HEK293 (cell line): ENCODE measurements around the gene FRMD3.
A peak's percentile ranks its signal among the peaks of the same experiment; 100 is the strongest.

Experiments
- CTCF ChIA-PET: fragments of 350-600 bp; formaldehyde crosslinking; extraction: SDS; loops from one replicate; lab custom pipeline; 2021; ENCODE audit warnings: antibody characterized with exemption; lab: Yijun Ruan, JAX
- POLR2A ChIA-PET: fragments of 300-600 bp; formaldehyde crosslinking; extraction: SDS; loops from one replicate; lab custom pipeline; 2020; ENCODE audit warnings: antibody characterized with exemption, inconsistent platforms; lab: Yijun Ruan, JAX
- H3K27ac ChIP-seq: fragments of 200-500 bp; sonication (Bioruptor generic); 2 replicates; pipeline ENCODE4 v1.5.1; 2014; ENCODE audit warnings: low read depth, low read length, control low read depth, inconsistent platforms; ENCODE audit errors: extremely low read depth
- H3K36me3 ChIP-seq, 2 experiments: fragments of 200-500 bp in 1 of 2; sonication (Bioruptor generic) in 1 of 2; 1 replicate in 1 of 2; 2 replicates in 1 of 2; pipeline ENCODE4 v1.5.1; 2014 to 2017; ENCODE audit warnings: inconsistent platforms in 2 of 2, low read length in 2 of 2; ENCODE audit not compliant: control insufficient read depth in 2 of 2, insufficient read depth in 1 of 2
- H3K4me1 ChIP-seq: fragments of 200-500 bp; sonication (Bioruptor generic); 2 replicates; pipeline ENCODE4 v1.5.1; 2014; ENCODE audit warnings: mild to moderate bottlenecking, low read length, inconsistent platforms; ENCODE audit not compliant: control insufficient read depth, insufficient read depth
- H3K4me3 ChIP-seq: 2 replicates; pipeline ENCODE4 v1.5.1; 2011; ENCODE audit warnings: low read depth, mild to moderate bottlenecking, control low read depth, low read length, moderate library complexity
- H3K9me3 ChIP-seq: fragments of 200-500 bp; sonication (Bioruptor generic); 2 replicates; pipeline ENCODE4 v1.5.1; 2014; ENCODE audit warnings: low read depth, low read length, inconsistent platforms; ENCODE audit not compliant: control insufficient read depth, insufficient read depth
- AEBP2 ChIP-seq: fragments of 450-650 bp; formaldehyde crosslinking; IDR thresholded peaks from 2 replicates; pipeline ENCODE4 v1.5.1; 2016; ENCODE audit warnings: missing biosample characterization, missing genetic modification characterization, borderline replicate concordance
- IKZF3 ChIP-seq: fragments of 450-650 bp; IDR thresholded peaks from 2 replicates; pipeline ENCODE4 v1.5.0; 2018; ENCODE audit warnings: missing biosample characterization, mild to moderate bottlenecking, missing genetic modification characterization, moderate library complexity
- OSR2 ChIP-seq: fragments of 450-650 bp; formaldehyde crosslinking; IDR thresholded peaks from 2 replicates; pipeline ENCODE4 v1.5.1; 2016; ENCODE audit warnings: missing biosample characterization, missing genetic modification characterization
- REPIN1 ChIP-seq: fragments of 450-650 bp; formaldehyde crosslinking; IDR thresholded peaks from 2 replicates; pipeline ENCODE4 v1.5.1; 2017; ENCODE audit warnings: missing biosample characterization, missing genetic modification characterization, low read depth
- SCRT1 ChIP-seq: fragments of 450-650 bp; formaldehyde crosslinking; IDR thresholded peaks from 2 replicates; pipeline ENCODE4 v1.5.1; 2016; ENCODE audit warnings: missing biosample characterization, missing genetic modification characterization, borderline replicate concordance
- ZBTB48 ChIP-seq: fragments of 450-650 bp; formaldehyde crosslinking; IDR thresholded peaks from 2 replicates; pipeline ENCODE4 v1.5.1; 2016; ENCODE audit warnings: missing biosample characterization, missing genetic modification characterization
- ZNF146 ChIP-seq: fragments of 450-650 bp; formaldehyde crosslinking; IDR thresholded peaks from 2 replicates; pipeline ENCODE4 v1.5.1; 2016; ENCODE audit warnings: missing biosample characterization, missing genetic modification characterization
- ZNF155 ChIP-seq: fragments of 450-650 bp; formaldehyde crosslinking; IDR thresholded peaks from 2 replicates; pipeline ENCODE4 v1.5.1; 2016; ENCODE audit warnings: missing biosample characterization, missing genetic modification characterization
- ZNF302 ChIP-seq: fragments of 450-650 bp; formaldehyde crosslinking; IDR thresholded peaks from 2 replicates; pipeline ENCODE4 v1.5.1; 2016; ENCODE audit warnings: missing biosample characterization, missing genetic modification characterization, low read depth
- ZNF433 ChIP-seq: fragments of 450-650 bp; formaldehyde crosslinking; IDR thresholded peaks from 2 replicates; pipeline ENCODE4 v1.5.1; 2016; ENCODE audit warnings: missing biosample characterization, missing genetic modification characterization, low read depth
- ZNF610 ChIP-seq: fragments of 450-650 bp; formaldehyde crosslinking; IDR thresholded peaks from 2 replicates; pipeline ENCODE4 v1.5.1; 2016; ENCODE audit warnings: missing biosample characterization, missing genetic modification characterization, borderline replicate concordance
- ZNF701 ChIP-seq: fragments of 450-650 bp; formaldehyde crosslinking; IDR thresholded peaks from 2 replicates; pipeline ENCODE4 v1.5.1; 2016; ENCODE audit warnings: missing biosample characterization, missing genetic modification characterization
- ZNF791 ChIP-seq: fragments of 450-650 bp; formaldehyde crosslinking; IDR thresholded peaks from 2 replicates; pipeline ENCODE4 v1.5.1; 2016; ENCODE audit warnings: missing biosample characterization, missing genetic modification characterization
- ZXDB ChIP-seq: fragments of 450-650 bp; formaldehyde crosslinking; IDR thresholded peaks from 2 replicates; pipeline ENCODE4 v1.5.1; 2016; ENCODE audit warnings: missing biosample characterization, missing genetic modification characterization
- TF ChIP-seq, protein P1 (sequence below): fragments of 450-650 bp; formaldehyde crosslinking; IDR thresholded peaks from 2 replicates; pipeline ENCODE4 v1.5.1; 2016; ENCODE audit warnings: missing biosample characterization, missing genetic modification characterization

FRMD3 gene

GRCh38 chr9:83284746-83285145 is 253.5 kb downstream of the FRMD3 start:
- ChIA-PET POLR2A (no interaction called here), CTCF (no interaction called here)

DNA sequence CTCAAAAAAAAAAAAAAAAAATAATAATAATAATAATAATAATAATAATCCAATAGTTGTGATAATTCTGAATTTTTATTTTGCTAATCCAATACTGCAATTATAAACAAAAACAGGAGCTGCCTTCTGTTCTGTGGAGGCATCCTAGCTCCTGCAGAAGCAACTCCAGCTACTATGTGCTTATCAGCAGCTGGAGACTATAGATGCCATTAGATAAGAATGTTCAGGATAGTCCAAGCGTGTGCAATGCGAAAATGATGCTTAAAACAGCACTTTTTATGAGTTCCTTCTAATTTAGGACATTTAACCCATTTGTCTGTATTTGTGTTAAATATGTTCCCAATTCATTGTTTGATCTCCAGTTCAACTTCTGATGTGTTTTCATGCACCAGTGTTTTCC is 254.7 kb downstream of the FRMD3 start:
- ChIA-PET CTCF (interaction anchor here (0.7 to 0.8 kb wide), 2 partner anchors 51 to 72 kb away, joined by 3 read pairs; no protein-coding TSS in a partner anchor), POLR2A (interaction anchor here (0.5 to 0.7 kb wide), 2 partner anchors 18 to 84 kb away, joined by 3 read pairs; no protein-coding TSS in a partner anchor)
- H3K9me3 ChIP-seq = no peaks in the 10 kb centered on the region
- no peaks in the 10 kb centered on the region for H3K36me3 ChIP-seq
- no peaks in the 10 kb centered on the region for H3K4me1 ChIP-seq
- no peak overlapping the region for H3K27ac ChIP-seq
- no peak overlapping the region for H3K4me3 ChIP-seq
- TF ChIP-seq REPIN1 (tag by site-specific recombination) (no peak), SCRT1 (tag by site-specific recombination) (no peak)

More at GRCh38 chr9:83284746-83285145, 253.5 kb downstream of the FRMD3 start:
- Histone ChIP-seq H3K4me1 (no peaks in the 10 kb centered on the region), H3K27ac (no peak overlapping the region), H3K4me3 (no peak overlapping the region), H3K9me3 (no peaks in the 10 kb centered on the region), H3K36me3 (no peaks in the 10 kb centered on the region)
- TF ChIP-seq IKZF3 (tag by site-specific recombination) (no peak), ZNF610 (tag by site-specific recombination) (no peak), ZNF791 (tag by site-specific recombination) (no peak), ZNF146 (tag by site-specific recombination) (no peak), OSR2 (tag by site-specific recombination) (no peak), ZNF155 (tag by site-specific recombination) (no peak), AEBP2 (tag by site-specific recombination) (no peak), ZNF433 (no peak), ZNF302 (no peak), ZBTB48 (tag by site-specific recombination) (no peak), ZNF701 (tag by site-specific recombination) (no peak)
- TF ChIP-seq, protein P1, sequence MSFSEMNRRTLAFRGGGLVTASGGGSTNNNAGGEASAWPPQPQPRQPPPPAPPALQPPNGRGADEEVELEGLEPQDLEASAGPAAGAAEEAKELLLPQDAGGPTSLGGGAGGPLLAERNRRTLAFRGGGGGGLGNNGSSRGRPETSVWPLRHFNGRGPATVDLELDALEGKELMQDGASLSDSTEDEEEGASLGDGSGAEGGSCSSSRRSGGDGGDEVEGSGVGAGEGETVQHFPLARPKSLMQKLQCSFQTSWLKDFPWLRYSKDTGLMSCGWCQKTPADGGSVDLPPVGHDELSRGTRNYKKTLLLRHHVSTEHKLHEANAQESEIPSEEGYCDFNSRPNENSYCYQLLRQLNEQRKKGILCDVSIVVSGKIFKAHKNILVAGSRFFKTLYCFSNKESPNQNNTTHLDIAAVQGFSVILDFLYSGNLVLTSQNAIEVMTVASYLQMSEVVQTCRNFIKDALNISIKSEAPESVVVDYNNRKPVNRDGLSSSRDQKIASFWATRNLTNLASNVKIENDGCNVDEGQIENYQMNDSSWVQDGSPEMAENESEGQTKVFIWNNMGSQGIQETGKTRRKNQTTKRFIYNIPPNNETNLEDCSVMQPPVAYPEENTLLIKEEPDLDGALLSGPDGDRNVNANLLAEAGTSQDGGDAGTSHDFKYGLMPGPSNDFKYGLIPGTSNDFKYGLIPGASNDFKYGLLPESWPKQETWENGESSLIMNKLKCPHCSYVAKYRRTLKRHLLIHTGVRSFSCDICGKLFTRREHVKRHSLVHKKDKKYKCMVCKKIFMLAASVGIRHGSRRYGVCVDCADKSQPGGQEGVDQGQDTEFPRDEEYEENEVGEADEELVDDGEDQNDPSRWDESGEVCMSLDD (tag by site-specific recombination) = no peak

DNA sequence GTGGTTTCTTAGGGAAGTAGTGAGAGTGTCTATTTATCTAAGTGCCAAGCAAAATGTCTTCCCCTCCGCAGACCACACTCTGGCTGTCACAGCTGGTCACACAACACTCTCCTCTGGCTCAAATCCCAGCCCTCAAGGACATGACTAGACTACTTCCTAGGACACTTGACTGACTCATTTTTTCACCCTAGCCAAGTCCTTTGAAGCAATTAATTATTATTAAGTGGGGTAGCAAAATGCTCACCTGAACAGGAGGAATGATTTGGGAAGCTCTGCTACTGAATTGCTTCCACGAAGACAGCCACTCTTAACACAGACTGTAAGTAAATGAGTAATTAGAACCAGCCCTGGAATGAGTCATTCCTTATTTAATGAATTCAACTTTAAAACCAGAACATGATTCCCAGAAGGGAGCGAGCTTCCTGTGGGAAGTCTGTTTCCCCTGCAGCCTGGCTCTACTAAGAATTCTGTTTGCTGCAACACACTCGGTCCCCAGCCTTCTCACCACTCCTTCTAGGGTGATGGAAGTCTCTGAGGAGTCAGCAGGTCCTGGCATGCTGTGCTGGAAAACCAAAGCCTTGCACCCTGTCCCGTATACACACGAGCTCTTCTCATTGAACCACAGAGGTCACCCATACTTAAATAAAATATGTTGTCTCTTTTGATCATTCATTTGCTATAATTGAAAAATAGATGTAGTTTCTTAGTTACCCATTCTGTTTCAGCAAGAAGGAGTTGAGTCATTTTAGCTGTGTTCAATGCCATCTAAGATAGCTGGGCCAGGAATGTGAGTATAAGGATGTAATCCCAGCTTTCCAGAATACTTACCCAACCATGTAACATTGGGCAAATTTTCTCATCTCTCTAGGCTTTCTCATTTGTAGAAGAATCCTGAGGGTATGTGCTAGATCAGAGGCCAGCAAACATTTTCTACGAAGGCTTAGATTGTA is 256.6 kb downstream of the FRMD3 start:
- Histone ChIP-seq H3K9me3 (no peaks in the 10 kb centered on the region), H3K27ac (no peak overlapping the region), H3K4me1 (no peaks in the 10 kb centered on the region), H3K4me3 (no peak overlapping the region), H3K36me3 (no peaks in the 10 kb centered on the region)
- ChIA-PET POLR2A (no interaction called here), CTCF (interaction anchor here (0.6 kb wide), 2 partner anchors 197 to 293 kb away, joined by 3 to 4 read pairs; no protein-coding TSS in a partner anchor)
- peak; percentile 53 for TF ChIP-seq OSR2 (tag by site-specific recombination)
- no peak for TF ChIP-seq ZXDB
